IPS-NIHi7 (cell line): ENCODE data around the gene KRTAP12-4.
"Not testable (repeated sequence)": the region's sequence is repeated elsewhere in the genome, so short reads cannot be mapped to it uniquely, and the experiment has no call there.

Source experiments
- DNase-seq: peaks from one replicate; pipeline ENCODE4 v3.0.0; 2012; ENCODE audit warnings: mixed read lengths; ENCODE audit errors: extremely low spot score

KRTAP12-4 gene

GRCh38 chr21:44632067-44632466 is 22.4 kb downstream of the KRTAP12-4 start:
- DNase-seq: no peak

DNA sequence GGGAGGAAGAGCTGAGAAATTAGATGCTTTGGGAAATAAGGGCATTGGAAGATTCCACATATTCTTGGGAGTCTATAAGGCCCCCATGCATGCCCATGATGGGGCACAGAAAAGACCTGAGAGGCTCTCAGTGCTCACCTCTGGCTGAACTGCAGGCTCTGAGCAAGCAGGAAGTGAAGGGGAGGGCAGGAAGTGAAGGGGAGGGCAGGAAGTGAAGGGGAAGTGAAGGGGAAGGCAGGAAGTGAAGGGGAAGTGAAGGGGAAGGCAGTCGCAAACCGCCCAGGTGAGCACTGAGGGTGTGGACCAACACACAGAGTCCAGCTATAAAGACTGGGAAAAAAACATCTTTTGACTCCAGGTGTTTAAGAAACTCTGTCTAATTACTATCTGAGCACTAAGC is 24.0 kb downstream of the KRTAP12-4 start:
- DNase-seq: no peak

GRCh38 chr21:44628707-44629391 is 25.6 kb downstream of the KRTAP12-4 start:
- no peak for DNase-seq

- not testable (repeated sequence) for DNase-seq
Observed at GRCh38 chr21:44627831-44628233, 26.6 kb downstream of the KRTAP12-4 start.

DNA sequence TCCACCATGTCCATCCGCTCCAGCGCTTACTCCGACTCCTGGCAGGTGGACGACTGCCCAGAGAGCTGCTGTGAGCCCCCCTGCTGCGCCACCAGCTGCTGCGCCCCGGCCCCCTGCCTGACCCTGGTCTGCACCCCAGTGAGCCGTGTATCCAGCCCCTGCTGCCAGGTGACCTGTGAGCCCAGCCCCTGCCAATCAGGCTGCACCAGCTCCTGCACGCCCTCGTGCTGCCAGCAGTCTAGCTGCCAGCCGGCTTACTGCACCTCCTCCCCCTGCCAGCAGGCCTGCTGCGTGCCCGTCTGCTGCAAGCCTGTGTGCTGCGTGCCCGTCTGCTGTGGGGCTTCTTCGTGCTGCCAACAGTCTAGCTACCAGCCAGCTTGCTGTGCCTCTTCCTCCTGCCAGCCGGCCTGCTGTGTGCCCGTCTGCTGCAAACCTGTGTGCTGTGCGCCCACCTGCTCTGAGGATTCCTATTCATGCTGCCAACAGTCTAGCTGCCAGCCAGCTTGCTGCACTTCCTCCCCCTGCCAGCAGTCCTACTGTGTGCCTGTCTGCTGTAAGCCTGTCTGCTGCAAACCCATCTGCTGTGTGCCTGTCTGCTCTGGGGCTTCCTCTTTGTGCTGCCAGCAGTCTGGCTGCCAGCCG is 27.2 kb downstream of the KRTAP12-4 start:
- DNase-seq: not testable (repeated sequence)

DNA sequence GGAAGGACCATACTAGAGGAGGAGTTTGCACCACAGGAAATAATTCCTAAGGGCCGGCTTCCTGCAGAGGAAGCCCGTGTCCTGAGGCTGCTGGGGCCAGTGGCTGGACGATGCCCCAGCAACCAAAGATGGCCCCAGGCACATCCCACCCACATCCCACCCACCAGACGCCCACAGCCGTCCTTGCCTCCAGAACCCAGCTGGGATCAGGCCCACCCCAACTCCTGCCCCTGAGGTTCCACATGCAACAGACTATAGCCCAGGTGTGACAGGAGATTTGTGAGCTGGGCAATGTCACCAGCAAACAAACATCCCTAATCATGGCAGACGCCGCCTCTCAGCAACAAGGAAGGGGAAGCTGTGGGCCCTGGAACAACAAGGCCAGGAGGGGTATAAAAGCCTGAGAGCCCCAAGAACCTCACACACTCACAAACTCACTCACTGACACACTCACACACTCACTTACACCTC is 27.8 kb downstream of the KRTAP12-4 start, which contains the start of gene KRTAP10-9:
KRTAP10-9 (plus strand) TSS at position 421 of the 471 bp plus-strand sequence. CDS start 79 bp downstream, outside the sequence.
- DNase-seq: no peak

DNA sequence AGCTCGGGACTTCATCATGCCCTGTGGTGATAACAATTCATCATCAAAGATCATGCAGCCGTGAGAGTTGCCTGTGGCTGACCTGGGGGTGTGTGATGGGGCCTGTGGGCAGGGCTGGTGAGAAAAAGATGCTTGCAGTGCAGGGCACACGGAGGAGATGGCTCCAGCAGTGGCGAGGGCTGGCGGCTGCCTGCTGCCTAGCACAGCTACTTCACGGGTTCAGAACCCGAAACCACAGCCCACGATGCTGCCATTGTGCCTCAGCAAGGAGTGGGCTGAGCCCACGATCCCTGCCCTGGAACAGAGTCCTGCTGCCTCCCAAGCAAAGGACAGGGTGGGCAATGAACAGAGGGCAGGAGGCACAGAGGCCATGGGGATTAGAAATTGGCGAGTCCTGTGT is 28.2 kb downstream of the KRTAP12-4 start:
- no peak for DNase-seq

GRCh38 chr21:44625756-44626155 is 28.7 kb downstream of the KRTAP12-4 start:
- no peak for DNase-seq

DNA sequence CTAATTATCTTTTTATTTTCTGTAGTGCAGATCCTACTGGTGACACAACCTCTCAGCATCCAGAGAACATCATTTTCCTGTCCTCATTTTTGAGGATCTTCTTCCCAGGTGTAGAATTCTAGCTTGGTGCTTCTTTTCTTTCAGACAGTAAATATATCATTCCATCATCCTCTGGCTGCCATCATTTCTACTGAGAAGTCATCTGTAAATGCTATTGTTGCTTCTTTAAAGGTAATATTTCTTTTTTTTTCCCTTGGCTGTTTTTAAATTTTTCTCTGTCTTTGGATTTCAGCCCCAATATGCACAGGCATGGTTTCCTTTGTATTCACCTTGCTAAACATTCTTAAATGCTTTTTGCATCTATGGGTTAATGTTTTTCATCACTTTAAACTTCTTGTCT is 30.9 kb downstream of the KRTAP12-4 start:
- no peak for DNase-seq

DNA sequence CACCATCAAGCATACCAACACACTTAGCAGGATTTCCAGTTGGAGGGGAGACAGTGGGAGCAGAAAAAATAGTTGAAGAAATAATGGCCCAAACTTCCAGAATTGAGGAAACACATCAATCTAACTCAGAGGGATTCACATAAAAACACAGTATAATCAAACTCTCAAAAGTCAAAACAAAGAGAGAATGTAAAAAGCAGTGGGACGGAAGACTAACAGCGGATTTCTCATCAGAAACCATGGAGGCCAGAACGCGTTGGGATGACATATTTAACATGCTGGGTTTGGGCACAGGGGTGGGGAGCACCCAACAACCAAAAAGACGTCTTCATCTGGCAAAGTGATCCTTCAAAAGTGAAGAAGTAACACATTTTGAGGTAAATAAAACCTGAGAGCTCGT is 34.6 kb downstream of the KRTAP12-4 start:
- no peak for DNase-seq

GRCh38 chr21:44618909-44619308 is 35.5 kb downstream of the KRTAP12-4 start:
- no peak for DNase-seq

GRCh38 chr21:44618504-44618903 is 36.0 kb downstream of the KRTAP12-4 start:
- peak; percentile 70 for DNase-seq

- DNase-seq: peak; percentile 45
Observed at GRCh38 chr21:44617071-44617501, 37.4 kb downstream of the KRTAP12-4 start.

- no peak for DNase-seq
Observed at GRCh38 chr21:44616591-44616926, 37.9 kb downstream of the KRTAP12-4 start.

- no peak for DNase-seq
Observed at GRCh38 chr21:44615911-44616590, 38.4 kb downstream of the KRTAP12-4 start.

DNA sequence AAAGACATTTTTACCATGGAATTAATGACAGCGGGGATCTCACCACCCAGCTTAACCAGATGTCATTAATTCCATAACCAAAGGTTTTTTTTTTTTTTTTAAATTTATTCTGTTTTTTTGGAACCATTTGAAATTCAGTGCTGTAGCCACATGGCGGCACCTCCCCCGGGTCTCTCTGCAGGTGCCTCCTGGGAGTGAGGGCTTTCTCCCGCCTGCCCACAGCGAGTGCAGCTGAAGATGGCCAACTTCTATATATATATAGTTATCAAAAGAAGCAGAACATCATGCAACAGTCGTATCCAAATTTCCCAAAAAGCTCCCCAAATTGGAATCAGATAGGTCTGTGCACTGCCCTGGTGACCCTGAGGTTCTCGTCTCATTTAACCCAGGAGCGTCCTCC is 39.0 kb downstream of the KRTAP12-4 start:
- DNase-seq: no peak

DNA sequence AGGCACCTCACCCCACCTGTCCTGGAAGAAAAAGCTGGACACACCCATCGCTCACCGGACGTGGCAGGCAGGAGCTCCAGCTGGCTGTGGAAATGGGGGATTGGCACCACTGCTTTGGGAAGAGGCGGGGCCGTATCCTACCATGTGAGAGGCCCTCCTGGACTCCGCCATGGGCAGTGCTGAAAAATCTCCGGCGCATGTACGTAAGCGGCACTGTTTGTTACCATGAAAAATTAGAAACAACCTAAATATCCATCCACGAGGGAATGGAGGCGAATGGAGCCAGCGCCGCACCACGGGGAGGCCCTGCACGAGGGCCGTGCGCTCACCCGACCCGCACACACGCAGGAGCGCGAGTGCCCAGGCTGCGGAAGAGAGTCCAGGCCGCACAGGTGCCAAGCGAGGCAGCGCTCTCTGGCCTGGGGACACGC is 39.5 kb downstream of the KRTAP12-4 start:
- no peak for DNase-seq

DNA sequence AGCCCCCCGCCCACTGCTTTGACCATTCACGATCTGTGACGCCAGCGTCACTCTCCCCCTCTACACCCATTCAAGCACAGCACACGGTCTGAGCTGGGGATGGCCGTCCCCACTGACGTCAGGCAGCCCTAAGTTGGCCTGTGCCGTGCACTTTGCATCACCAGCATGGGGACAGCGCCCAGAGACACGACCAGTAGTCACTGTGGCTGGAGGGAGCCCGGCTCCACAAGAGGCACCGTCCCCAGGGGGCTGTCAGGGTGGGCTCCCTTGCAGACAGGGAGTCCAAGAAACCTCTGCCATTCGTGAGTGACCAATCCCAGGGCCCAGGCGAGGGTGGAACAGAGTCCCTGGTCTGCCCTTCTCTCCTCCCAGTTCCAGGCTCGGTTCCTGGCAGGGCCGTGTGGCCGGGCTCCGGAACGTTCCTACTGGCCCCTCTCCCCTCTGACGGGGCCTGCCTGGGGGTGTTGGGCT is 40.3 kb downstream of the KRTAP12-4 start:
- no peak for DNase-seq

- DNase-seq: no peak
Observed at GRCh38 chr21:44613386-44614155, 40.9 kb downstream of the KRTAP12-4 start.

DNA sequence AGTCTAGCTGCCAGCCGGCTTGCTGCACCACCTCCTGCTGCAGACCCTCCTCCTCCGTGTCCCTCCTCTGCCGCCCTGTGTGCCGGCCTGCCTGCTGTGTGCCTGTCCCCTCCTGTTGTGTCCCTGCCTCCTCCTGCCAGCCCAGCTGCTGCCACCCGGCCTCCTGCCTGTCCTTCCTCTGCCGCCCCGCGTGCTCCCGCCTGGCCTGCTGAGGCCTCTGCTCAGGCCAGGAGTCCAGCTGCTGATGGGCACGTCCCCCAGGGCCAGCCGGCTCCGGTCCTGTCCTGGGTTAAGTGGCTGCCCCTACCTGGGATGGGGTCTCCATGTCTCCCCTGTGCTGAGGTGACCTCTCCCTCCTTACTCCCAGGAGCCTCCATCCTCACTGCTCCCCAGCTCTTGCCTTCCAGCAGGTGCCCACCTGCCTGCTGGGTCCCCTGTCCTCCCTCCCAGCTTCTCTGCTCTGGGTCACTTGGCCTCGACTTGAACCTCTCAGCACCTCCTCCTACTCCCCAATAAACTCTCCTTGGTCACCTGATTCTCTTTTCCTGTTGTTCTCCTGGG is 41.7 kb downstream of the KRTAP12-4 start:
- no peak for DNase-seq

- DNase-seq: no peak
Observed at GRCh38 chr21:44612029-44612486, 42.4 kb downstream of the KRTAP12-4 start, which contains the start of gene KRTAP10-8. Gene KRTAP10-8, plus strand, starts transcription at chr21:44612079. Its CDS starts 22 bp downstream, at chr21:44612101.
